SHP77 (cell line): ENCODE results near the gene IPO5.
A peak's percentile ranks its signal among the peaks of the same experiment; 100 is the strongest.

Source experiments
- DNase-seq, 2 experiments: peaks; one replicate each; lab custom pipeline; 2025; lab: John Stamatoyannopoulos, UW

IPO5 gene

GRCh38 chr13:98059276-98059675 is 105.8 kb downstream of the IPO5 start:
- DNase-seq, result no peak

GRCh38 chr13:98060282-98060681 is 106.8 kb downstream of the IPO5 start:
- DNase-seq, result no peak

DNA sequence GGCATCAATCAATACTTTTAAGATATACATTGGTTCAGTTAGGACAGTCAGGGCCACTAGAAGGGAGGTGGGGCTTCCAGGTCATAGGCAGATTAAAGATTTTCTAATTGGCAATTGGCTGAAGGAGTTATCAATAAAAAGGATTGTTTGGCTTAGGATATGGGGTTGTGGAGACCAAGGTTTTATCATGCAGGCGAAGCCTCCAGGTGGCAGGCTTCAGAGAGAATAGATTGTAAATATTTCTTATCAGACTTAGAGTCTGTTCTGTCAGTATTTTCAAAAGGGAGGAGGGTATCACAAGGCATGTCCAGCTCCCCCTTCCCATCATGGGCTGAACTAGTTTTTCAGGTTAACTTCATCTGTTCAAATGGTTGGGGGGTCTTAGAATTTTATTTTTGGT is 112.0 kb downstream of the IPO5 start:
- DNase-seq, result no peak

DNA sequence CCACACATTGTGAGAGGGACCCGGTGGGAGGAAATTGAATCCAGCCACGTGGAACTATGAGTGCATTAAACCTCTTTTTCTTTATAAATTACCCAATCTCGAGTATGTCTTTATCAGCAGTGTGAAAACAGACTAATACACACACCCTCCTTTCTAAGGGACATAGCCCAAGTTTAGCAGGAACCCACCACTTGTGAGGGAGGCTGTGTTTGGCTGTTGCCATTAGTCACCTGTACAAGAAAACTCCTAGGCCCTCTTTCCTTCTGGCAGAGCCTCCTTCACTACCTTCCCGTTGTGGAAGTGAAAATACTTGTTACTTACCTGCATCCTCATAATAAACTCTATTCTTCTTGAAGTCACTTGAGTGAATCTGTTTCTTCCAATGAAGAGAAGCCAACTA is 113.2 kb downstream of the IPO5 start:
- no peak for DNase-seq

DNA sequence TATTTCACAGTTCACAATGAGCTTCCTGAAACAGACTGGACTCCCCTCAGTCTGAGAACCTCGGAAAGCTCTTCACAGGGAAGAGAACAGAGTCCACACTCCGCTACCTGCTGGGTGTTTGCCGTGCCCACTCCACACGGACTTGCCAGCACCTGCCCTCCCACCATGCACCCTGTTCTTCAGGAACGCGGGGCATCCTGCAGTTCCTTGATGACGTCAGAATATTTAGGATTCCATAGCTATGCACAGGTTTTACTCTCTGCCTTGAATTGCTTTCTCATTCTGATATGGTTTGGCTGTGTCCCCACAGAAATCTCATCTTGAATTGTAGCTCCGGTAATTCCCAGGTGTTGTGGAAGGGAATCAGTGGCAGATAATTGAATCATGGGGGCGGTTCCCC is 115.0 kb downstream of the IPO5 start:
- peak; percentile 19 to 43 for DNase-seq

GRCh38 chr13:98069985-98070384 is 116.5 kb downstream of the IPO5 start:
- DNase-seq, result no peak

DNA sequence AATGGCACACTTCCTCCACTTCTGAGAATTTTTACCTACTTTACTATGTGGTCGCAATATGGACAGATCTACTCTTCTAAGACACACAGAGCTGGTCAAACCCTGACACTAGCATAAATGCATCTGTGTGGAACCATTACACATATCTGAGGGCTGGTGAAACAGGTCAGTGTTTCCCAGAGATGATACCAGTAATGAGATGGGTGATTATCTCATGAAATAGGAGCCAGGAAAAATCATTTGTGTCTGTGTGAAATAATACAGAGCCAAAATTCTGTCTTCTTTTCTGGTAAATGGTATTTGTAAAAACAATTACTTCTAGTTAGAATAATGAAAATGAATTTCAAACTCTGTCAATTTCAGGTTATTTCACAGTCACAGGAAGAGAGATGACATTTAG is 117.8 kb downstream of the IPO5 start:
- no peak for DNase-seq

DNA sequence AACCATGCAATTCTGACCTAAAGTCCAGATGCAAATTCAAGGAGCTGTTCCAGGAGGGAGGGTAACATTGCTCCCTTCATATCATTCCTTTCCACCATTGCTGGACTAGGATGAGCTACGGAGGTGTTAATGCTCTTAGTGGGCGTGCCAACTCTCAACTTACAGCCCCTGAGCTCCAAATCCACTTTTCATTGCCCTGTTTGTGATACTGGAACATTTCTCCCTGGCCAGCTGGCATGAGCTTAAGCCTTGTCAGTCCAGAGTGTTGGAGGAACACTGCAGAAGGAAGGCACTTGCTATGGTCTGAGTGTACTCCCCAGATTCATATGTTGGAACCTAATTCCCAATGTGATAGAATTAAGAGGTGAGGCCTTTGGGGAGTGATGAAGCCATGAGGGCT is 119.0 kb downstream of the IPO5 start:
- no peak for DNase-seq
